GM19463 (cell line): ENCODE measurements around the gene DGKB.

ENCODE experiments used
- ATAC-seq: cut with Tn5 transposase; IDR thresholded peaks from one replicate; pipeline ENCODE4 v1.9.1; 2021; ENCODE audit warnings: mild to moderate bottlenecking, moderate library complexity; ENCODE audit not compliant: unreplicated experiment

The DGKB gene

GRCh38 chr7:14600766-14601367, 301.7 kb downstream of the DGKB start:
- no peak for ATAC-seq

- no peak for ATAC-seq
These were observed 303.6 kb downstream of the DGKB start for GRCh38 chr7:14598978-14599377.

DNA sequence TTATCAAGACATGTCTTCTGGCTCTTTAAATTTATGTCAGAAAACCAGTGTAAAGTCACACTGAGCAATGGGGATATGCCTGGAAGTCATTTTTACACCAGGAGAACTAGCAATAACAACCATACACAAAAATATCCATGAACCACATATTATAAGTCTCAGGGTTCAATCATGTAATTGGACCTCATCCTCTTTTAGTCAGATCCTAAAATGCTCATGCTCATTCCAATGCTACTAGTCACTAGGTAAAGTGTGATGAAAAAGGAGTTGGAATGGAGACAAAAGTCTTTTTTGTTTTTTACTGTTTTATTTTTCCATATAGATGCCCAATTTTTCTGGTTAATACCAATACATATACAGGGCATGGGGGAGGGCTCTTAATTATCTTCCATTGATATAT, 306.1 kb downstream of the DGKB start:
- ATAC-seq = no peak

GRCh38 chr7:14590206-14590605, 312.3 kb downstream of the DGKB start:
- ATAC-seq = no peak

DNA sequence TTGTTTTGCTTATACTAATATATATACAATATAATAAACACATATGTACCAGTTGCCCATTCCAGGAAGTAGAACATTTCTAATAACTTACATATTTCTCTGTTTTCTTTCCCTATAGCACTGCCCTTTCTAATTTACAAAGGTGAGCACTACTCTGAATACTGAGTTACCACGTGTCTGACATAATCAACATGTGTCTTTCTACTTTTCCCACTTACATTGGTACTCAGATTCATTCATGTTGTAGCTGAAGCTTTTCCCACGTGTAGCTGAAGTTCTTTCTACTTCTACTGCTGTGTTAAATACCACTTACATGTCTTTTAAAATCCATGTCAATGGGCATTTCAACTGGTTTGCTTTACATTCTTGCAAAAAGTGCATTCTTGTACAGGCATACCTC, 317.3 kb downstream of the DGKB start:
- ATAC-seq = no peak

DNA sequence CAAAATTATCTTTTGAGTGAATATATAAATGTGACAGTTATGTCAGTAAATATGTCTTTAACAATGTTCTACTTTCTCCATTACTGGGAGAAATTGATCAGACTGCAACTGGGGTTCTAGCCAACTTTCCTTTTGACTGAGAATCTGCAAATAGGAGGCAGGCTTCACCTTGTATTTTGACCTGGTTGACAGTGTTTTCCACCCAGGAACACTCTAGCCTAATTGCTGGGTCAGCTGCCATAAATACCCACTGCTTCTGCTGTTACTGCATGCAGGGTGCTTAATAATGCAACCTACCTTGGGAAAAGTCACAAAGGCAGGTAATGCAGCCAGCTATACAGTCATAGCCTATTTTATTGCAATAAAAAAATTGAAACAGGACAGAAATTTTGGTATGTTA, 319.0 kb downstream of the DGKB start:
- ATAC-seq = no peak

GRCh38 chr7:14582010-14582409, 320.5 kb downstream of the DGKB start:
- no peak for ATAC-seq

DNA sequence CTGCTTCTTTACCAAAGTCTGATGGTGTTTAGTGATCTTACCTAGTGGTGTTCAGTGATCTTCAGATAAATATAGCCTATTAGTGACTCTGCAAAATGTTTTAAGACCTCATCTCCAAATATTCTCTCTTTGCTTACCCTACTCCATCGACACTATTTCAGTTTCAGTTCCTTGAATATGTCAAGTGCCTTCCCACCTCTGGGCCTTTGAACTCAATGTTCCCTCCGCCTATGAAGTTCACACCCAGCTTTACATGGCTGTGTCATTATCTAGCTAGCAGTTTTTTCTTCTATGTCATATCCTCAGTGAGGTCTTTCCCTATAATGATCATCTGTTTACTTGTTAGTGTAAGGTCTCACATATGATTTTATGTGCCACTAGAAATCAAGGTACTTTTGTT, 322.6 kb downstream of the DGKB start:
- no peak for ATAC-seq

DNA sequence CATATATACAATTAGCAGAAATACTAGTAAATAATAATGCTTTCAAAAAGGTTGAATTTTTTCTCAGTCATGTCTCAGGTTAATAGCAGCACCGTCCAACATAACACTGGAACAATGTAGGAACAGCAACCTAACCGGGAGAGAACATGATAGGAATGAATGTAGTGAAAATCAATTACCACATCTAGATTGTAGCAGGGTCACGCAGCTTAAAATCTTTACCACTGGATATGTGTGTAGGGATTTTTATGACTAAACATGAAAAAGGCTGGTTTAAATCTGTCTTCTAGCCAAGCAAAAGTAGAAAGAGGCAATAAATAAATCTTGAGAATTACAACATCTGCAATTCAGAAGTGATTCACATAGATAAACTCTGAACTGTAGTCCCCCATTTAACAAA, 326.0 kb downstream of the DGKB start:
- ATAC-seq = no peak

DNA sequence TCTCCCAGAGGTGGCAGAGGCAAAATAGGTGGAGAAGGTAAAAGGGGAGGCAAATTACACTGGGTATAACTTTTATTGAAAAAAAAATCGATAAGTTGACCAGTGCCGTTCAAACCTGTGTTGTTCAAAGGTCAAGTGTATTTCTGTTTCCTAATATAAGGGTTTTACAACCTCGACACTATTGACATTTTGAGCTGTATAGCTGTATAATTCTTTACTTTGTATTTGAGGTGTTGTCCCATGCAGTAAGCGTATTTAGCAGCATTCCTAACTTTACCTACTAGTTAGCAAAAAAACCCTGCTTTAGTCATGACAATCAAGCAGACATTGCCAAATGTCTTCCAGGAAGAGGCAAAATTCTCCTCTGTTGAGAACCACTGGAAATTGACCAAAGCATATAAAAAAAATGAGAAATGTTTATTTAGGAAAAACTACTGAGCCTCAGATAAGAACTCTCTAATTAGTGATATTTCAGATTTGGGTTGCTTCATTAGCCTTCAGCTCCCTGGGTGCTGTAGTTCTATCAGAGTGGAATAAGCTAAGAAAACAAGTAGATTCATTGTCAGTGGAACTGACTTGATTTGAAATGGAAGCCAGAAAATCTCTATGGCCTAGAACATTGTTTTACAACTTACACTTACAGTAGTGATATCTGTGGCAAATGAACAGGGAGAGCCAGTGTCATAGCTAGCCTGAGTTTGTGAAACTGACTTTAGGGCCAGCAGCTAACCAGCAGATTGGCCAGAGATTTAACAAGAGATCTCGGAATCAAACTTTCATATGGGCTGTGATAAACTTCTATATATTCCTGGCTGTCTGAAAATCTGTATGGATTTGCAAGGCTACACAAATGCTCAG, 331.6 kb downstream of the DGKB start:
- ATAC-seq = no peak

GRCh38 chr7:14552060-14552459, 350.5 kb downstream of the DGKB start:
- no peak for ATAC-seq

DNA sequence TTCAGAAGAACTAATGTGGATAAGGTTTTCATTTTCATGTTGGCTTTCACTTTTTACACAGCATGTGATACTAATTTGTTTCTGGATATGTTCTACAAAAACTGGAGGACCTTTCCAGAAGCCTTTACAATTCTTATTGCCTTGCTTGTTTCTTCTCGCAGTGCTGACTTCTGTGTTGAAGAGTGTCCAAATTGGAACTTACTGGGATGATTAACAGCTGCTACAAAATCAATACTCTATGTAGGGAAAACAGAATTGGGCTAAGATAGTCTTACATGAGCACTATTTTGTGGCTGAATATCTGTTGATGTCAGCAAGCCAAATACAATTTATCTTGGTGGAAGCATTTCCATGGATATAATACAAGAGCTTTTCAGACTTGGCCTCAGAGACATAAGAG, 351.2 kb downstream of the DGKB start:
- ATAC-seq = no peak

DNA sequence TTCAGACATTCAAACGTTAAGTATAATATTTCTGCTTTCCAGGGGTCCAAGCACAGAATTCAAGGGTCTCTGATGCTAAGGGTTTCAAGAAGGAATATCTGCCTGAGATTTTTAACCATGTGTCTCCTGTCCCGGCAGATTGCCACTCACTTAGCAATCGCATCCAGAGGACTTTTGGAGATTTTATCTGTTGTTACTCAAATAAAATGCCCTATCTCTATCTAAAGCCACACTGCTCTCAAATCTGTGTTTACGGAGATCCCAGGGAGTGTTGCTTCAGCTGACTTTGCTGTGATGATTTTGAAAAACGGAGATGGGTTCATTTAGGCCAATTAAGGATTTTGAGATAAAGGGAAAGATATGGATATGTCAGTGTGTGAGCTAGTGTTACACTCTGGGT, 359.9 kb downstream of the DGKB start:
- no peak for ATAC-seq

DNA sequence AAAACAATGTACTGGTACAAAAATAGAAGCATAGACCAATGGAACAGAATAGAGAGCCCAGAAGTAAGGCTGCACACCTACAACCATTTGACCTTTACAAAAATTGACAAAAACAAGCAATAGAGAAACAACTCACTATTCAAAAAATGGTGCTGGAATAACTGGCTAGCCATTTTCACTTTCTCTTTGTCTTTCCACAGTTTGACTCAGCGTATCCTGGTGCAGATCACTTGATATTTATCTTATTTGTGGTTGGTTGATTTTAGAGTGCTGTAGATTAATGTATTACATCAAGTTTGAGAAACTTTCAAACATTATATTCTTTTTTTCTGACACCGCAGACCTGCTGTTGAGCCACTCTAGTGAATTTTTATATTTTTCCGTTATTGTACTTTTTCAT, 381.4 kb downstream of the DGKB start:
- no peak for ATAC-seq

GRCh38 chr7:14510268-14510667, 392.3 kb downstream of the DGKB start:
- no peak for ATAC-seq

DNA sequence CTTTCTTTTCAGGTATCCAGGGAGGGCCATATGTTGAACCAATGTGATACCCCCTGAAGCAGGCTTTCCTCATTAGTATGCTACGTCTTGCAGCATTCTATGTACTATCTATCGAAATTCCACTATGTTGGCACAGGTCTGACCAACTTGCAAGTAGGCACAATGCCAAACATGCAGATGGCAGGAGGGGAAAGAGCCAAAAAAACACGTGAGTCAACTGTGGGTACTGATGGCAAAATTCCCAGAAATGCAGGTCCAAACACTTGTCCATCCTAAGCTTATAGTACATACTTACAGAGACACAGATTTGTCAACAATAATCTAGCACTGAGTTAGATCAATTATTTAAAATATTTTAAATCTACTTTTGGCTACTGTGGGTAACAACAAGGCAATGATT, 394.9 kb downstream of the DGKB start:
- no peak for ATAC-seq

DNA sequence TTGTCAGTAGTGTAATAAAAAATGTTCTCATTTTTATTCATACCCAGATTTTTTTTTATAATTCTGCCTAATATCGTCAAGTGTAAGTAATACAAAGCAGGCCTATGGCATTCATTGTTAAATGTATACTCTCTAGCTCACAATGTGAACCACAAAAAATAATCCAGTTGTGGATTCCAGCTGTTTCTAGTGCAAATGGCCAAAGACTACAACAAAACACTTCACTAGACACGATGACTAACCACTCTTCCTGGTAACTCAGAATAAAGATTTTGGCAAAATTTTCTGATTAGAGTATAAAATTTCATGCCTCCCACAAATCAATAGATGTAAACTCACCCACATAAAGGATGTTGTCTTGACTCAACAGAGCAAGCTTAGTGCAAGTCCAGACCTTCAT, 396.6 kb downstream of the DGKB start:
- no peak for ATAC-seq

- no peak for ATAC-seq
These were observed 398.4 kb downstream of the DGKB start for GRCh38 chr7:14504134-14504533.

DNA sequence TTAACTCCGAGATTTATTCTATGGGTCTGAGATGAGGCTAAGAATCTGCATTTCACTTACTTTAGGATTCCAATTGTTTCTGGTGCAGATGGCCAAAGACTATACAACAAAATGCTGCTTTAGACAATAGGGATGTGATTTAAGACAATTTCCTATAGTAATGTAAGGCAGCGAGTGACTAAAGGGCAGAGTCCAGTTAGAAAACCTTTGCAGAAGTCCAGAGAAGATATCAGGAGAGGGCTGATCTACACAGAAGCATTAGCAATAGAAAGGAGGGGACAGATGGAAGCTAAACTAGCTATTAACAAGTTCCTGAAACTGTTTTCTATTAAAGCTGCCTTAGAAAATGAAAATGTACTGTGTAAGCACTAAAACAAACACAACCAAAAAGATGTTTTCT, 398.9 kb downstream of the DGKB start:
- ATAC-seq = no peak

- ATAC-seq = no peak
These were observed 401.1 kb downstream of the DGKB start for GRCh38 chr7:14501436-14501835.

DNA sequence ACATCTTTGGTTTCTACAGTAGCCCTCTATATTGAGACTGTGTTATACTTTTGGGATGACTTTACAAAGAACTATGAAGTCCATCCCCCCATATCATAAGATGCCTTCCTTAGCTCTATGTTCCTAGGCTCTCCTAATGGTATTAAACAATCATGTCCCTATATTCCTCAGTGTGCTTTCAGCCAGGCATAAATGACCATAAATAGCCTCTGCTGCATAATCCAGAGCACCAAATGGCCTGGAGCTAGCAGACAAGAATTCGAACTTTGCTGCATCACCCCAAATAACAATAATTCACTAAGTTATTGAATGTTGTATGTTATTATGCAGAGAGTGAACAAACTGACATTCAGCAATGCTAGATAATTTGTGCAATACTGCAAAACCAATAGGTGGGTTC, 405.2 kb downstream of the DGKB start:
- no peak for ATAC-seq

GRCh38 chr7:14495633-14496032, 406.9 kb downstream of the DGKB start:
- no peak for ATAC-seq
